PC-9 (cell line): ENCODE results near the gene TSPAN3.

Source experiments
- EZH2 ChIP-seq: fragments of 200-600 bp; sonication (generic); IDR thresholded peaks from 2 replicates; pipeline ENCODE4 v1.8.0; 2017; ENCODE audit warnings: antibody characterized with exemption, low read depth
- TF ChIP-seq, protein P1 (sequence below): fragments of 200-600 bp; sonication (generic); conservative IDR thresholded peaks from 2 replicates; pipeline ENCODE4 v1.6.1; 2017; ENCODE audit warnings: mixed run types, antibody characterized with exemption, mild to moderate bottlenecking, moderate library complexity

DNA sequence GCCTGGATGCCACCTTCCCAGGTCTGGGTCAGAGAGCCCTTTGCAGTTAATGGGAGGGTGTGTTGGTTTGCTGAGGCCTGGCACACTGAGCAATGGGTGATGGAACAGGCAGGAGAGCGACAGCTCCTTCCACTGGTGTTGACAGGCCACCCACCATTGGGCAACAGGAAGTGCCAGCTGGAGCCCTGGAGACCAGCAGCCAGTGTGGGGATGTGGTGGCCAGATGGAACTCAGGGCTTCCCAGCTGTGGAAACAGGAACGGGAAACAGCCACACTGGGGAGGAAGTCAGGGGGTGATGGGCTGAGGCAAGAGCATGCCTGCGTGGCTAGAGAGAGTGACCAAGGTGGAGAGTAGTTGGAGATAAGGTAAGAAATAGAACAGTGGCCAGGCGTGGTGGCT lies 66.7 kb downstream of the TSPAN3 start:
- TF ChIP-seq, protein P1, sequence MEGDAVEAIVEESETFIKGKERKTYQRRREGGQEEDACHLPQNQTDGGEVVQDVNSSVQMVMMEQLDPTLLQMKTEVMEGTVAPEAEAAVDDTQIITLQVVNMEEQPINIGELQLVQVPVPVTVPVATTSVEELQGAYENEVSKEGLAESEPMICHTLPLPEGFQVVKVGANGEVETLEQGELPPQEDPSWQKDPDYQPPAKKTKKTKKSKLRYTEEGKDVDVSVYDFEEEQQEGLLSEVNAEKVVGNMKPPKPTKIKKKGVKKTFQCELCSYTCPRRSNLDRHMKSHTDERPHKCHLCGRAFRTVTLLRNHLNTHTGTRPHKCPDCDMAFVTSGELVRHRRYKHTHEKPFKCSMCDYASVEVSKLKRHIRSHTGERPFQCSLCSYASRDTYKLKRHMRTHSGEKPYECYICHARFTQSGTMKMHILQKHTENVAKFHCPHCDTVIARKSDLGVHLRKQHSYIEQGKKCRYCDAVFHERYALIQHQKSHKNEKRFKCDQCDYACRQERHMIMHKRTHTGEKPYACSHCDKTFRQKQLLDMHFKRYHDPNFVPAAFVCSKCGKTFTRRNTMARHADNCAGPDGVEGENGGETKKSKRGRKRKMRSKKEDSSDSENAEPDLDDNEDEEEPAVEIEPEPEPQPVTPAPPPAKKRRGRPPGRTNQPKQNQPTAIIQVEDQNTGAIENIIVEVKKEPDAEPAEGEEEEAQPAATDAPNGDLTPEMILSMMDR = no peak
- TF ChIP-seq EZH2 = no peak
